NT2/D1 (cell line): ENCODE results near the gene GRK5.

Source experiments
- YY1 ChIP-seq: IDR thresholded peaks from 2 replicates; pipeline ENCODE4 v1.6.1; 2011; ENCODE audit not compliant: insufficient read length, insufficient read depth
- ZNF274 ChIP-seq: IDR thresholded peaks from 2 replicates; pipeline ENCODE4 v1.6.1; 2011; ENCODE audit warnings: mild to moderate bottlenecking, low read depth, low read length

DNA sequence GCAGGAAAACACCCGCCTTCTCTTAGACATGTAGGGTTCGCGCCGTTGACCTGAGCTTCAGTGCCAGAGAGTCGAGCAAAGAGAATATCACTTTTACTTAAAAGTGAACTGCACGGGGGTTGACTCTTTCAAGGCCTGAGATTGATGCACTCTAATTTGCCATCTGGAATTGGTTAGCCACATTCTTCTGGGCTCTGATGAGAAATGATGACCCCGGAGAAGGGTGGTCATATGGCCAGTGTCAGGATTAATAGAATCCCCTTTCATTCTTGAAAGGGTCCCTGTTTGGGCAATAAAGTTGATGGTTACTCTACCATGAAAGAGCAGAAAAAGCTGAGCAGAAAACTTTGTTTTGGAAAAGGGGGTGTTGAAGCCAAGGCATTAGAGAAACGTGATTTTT lies 31.2 kb downstream of the GRK5 start:
- TF ChIP-seq ZNF274 (no peak), YY1 (no peak)
